SHP77 (cell line): ENCODE measurements around the gene ZFP3.
"Not testable (repeated sequence)": the region's sequence is repeated elsewhere in the genome, so short reads cannot be mapped to it uniquely, and the experiment has no call there.

Source experiments
- DNase-seq, 2 experiments: peaks; one replicate each; lab custom pipeline; 2025; lab: John Stamatoyannopoulos, UW

ZFP3 gene

DNA sequence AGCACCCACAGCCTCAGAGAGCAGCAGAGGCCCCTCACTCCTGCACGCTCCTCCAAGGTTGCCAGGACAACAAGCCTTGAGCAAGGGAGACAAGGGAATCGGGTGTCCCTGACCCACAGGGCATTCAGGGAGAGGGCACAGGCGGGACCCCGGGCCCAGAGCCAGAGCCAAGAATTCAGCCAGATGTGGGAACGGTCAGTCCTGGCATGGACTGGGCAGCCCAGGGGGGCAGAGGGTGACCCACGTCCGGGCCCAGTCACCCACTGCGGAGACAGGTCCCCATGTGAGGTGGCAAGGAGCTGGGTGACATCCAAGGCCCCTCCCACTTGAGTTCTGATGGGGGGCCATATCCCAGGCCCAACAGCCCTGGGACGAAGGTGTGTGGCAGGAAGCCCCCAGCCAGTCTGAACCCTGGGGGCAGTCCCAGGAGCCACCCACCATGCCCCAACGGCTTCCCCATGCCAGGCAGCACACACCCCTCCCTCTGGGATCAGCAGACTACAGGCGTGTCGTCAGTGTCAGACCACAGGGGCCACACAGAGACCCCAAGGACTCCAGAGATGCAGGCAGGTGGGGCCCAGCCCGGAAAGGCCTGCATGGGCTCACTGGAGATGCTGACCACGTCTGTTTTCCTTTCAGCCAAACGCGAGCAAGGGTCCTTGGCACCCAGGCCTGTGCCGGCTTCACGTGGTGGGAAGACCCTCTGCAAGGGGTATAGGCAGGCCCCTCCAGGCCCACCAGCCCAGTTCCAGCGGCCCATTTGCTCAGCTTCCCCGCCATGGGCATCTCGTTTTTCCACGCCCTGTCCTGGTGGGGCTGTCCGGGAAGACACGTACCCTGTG lies 60.6 kb downstream of the ZFP3 start:
- no peak for DNase-seq

DNA sequence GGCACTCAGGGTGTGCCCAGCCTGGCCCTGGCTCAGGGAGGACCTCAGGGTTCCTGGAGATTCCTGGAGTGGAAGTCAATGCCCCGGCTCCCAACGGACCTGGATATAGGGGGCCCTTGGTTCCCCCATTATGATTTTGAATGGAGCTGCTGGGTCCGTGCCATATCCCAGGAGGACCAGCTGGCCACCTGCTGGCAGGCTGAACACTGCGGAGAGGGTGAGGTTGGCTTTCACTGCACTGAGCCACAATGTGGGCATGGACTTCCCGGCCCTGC lies 61.1 kb downstream of the ZFP3 start:
- no peak for DNase-seq

DNA sequence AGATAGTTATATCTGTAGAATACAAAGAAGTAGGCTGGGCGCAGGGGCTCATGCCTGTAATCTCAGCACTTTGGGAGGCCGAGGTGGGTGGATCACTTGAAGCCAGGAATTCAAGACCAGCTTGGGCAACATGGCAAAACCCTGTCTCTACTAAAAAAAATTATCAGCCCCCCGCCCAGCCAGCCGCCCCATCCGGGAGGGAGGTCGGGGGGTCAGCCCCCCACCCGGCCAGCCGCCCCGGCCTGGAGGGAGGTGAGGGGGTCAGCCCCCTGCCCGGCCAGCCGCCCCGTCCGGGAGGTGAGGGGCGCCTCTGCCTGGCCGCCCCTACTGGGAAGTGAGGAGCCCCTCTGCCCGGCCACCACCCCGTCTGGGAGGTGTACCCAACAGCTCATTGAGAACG lies 64.6 kb downstream of the ZFP3 start:
- not testable (repeated sequence) for DNase-seq
